GM13977 (cell line): ENCODE results near the gene MRPL11.

Source experiments
- DNase-seq: peaks from one replicate; pipeline ENCODE4 v3.0.0; 2012; ENCODE audit warnings: low spot score
- in situ Hi-C: fragments of 300-500 bp; cut with MboI; formaldehyde crosslinking; loops from one replicate; pipeline ENCODE4 v1.12.0; 2022; ENCODE audit warnings: low sequenced_read_pairs, low pct_unique_long_range_greater_than_20kb, mixed read lengths, inconsistent platforms; ENCODE audit not compliant: unreplicated experiment
- TF ChIP-seq, protein P1 (sequence below): IDR thresholded peaks from 2 replicates; pipeline ENCODE4 v1.5.1; 2012; ENCODE audit warnings: mild to moderate bottlenecking, control low read depth; ENCODE audit not compliant: insufficient read depth; ENCODE audit errors: extremely low read depth, missing control alignments

Gene MRPL11

DNA sequence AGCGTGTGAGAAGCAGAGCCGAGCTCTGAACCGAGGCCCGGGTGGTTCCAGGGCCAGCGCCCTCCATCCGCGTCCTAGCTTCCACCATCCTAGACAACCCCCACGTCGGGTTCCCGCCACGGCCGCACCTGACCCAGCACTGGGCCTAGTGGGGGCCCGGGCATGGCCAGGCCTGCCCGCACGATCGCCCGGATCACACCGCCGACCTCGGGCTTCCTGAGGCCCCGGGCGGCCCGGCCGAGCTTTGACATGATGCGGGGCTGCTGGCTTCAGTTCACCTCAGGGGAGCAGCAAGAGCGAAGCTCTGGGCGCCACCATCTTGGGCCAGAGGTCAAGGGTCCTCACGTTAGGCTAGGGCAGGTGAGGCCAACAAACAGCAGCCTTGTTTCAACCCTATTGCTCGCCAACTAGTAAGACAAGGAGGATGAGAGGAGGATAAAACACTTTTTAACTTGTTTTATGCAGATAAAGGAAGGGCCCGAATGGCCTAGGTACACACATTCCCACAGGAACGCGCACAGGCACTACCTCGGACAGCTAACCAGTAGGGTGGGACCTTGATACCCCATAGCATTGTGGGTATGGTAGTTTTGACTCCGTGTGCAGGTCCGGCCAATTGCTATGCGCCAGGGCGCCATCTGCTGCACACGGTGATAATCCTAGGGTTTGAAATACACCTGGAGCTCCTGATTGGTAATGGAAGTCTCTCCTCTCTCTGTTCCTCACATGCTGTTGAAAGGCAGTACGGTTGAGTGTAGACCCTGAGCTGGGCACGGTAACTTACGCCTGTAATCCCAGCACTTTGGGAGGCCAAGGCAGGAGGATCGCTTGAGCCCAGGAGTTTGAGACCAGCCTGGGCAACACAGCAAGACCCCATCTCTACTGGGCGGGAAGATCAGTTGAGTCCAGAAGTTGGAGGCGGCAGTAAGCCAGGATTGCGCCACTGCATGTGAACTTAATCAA is at the start of gene MRPL11:
Gene MRPL11, minus strand, starts transcription at position 345 of the 963 bp plus-strand sequence. Its CDS starts 94 bp downstream, at position 251.
- in situ Hi-C loops: no loop called here
- TF ChIP-seq, protein P1, sequence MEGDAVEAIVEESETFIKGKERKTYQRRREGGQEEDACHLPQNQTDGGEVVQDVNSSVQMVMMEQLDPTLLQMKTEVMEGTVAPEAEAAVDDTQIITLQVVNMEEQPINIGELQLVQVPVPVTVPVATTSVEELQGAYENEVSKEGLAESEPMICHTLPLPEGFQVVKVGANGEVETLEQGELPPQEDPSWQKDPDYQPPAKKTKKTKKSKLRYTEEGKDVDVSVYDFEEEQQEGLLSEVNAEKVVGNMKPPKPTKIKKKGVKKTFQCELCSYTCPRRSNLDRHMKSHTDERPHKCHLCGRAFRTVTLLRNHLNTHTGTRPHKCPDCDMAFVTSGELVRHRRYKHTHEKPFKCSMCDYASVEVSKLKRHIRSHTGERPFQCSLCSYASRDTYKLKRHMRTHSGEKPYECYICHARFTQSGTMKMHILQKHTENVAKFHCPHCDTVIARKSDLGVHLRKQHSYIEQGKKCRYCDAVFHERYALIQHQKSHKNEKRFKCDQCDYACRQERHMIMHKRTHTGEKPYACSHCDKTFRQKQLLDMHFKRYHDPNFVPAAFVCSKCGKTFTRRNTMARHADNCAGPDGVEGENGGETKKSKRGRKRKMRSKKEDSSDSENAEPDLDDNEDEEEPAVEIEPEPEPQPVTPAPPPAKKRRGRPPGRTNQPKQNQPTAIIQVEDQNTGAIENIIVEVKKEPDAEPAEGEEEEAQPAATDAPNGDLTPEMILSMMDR: peak; percentile 82
- DNase-seq: peak; percentile 98

DNA sequence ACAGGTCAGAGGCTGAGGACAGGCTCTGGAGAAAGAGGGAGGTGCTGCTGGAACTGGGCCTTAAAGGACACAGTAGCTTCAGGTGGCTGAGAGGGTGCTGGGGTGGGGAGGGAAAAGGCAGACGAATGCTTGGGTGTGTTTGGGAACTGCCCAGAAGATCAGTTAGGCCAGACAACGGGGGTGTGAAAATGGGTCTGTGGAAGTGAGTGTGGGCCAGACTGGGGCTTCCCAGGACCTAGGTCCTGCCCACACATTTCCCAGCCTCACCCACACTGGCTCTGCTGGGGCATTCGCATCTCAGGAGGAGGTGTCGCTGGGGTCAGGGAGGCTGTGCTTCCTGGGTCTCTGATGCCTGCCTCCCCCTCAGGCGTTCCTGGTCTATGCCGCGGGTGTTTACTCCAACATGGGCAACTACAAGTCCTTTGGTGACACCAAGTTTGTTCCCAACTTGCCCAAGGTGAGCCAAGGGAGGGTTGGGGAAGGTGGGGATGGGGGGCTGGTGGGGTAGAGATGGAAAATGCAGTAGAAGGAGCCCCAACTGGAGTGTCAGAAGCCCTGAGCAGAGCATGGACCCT is 46.2 kb upstream of the MRPL11 start:
- TF ChIP-seq, protein P1: no peak
- DNase-seq: no peak
- in situ Hi-C loops: no loop called here

DNA sequence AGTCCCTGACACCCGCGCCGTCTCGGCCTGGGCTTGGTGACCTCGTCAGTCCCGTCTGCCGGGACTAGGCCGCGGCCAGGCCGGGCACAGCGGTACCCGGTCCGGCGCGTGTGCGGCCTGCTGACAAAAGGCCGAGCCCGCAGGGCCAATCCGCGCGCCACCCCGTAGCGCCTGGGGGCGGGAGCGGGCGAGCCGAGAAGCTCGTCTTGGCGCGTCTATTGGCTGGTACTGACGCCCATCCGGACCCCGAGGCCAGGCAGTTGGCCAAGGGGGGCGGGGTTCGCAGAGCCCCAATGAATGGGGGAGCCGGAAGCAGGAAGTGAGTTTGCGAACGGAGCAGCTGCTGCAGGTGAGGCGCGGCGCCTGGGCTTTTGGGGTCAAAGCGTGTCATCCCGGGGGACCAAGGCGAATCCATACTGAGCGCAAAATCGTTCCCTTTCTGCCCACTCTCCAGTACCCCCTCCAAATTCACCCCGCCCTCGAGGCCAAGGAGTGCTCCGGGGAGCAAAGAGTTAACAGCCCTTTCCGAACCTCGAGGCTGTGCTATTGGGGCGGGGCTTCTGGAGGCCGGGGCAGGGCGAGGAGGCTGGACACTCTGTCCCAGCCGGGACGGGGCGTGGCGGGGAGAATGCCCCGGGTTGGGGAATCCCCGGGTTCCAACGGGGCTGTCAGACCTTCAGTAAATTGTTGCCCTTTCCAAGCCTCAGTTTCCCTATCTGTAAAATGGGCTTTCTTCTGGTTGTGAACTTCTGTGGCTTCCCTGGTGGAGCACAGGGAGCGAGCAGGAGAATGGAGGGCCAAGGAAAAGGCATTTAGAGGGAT is 41.7 kb upstream of the MRPL11 start, which contains the start of gene DPP3:
Gene DPP3, plus strand, starts transcription at position 318 of the 822 bp plus-strand sequence. CDS start 1,767 bp downstream, outside the sequence.
- TF ChIP-seq, protein P1: no peak
- in situ Hi-C loops: no loop called here

DNA sequence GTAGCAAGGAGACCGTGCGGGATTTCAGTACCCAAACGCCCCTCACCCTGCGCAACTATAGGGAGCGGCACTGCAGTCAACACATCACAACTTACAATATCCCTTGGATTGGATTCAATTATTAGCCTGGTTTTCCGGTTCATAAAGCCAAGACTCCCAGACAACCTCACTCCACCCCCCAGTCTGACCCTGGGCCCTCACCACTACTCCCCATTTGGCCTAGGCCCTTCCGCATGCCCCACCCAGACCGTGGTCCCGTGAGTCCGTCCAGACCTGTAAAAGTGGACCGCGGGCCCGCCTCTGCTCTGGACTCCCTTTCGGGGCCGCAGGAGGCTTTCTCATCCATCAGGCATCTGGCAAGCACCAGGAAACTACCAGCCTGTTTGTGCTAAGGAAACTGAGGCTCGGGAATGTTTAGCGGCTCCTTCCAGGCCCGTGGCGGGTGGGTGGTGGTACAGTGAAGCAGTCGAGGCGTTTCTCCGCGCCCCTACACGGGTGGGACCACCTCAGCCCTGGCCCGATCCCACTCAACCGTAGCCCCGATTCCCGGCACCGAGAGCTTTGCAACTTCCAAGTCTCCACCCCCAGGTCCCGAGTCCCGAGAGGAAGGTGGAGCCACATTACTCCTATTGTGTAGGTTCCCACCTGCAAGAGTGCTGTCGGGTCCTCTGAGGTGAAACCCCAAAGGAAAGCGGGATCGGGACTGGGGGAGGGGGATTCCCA is 40.9 kb upstream of the MRPL11 start:
- in situ Hi-C loops: loop anchor here (10.0 kb wide), 1 partner anchor 75 kb away; no protein-coding TSS in a partner anchor
- TF ChIP-seq, protein P1: no peak
- DNase-seq: no peak

More for the DNA sequence above, 41.7 kb upstream of the MRPL11 start, which contains the start of gene DPP3:
- DNase-seq: peak; percentile 100

DNA sequence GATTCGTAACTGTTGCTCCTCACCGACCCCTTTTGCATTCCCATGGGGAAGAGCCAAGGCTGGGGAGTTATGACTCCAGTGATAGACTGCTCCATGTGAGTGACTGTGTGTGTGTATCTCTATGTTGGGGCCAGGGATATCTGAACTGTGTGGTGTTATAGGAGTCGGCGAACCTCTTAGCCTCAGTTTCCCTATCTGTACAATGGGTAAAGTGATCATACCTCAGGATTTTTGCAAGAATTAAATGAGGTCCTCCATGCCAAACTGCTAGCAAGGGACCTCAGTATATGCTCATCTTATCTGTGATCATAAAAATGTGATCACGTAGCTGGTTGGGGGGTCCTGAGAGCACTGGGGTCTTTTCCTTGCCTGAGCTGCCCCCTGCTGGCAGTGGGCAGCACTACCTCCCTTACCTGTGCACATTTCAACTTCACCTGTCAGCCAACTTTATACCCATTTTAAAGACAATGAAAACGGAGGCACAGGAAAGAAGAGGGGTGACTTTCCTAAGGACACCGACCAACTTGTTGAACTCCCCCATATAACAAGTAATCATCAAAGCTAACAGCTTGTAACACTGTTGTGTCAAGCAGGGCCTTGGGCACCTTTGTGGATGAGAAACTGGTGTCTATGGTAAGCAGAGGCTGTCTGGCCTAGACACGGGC is 40.2 kb upstream of the MRPL11 start:
- TF ChIP-seq, protein P1: peak; percentile 86
- in situ Hi-C loops: loop anchor here (10.0 kb wide), 1 partner anchor 74 kb away; no protein-coding TSS in a partner anchor
- peak; percentile 77 for DNase-seq
